Activated B cell treated with CpG ODN at 0.5 μM for 24 hours (primary cell): Measurements from ENCODE around the gene AKR1D1. TPM values are rescaled to one million over a fixed set of nuclear protein-coding genes. Genes with fewer than 3 reads are reported as not detected.

Source experiments
- ATAC-seq: fragments of 200-7000 bp; cut with Tn5 transposase; one replicate; pipeline ENCODE4 v1.10.0; 2021; ENCODE audit warnings: low read depth, mild to moderate bottlenecking, moderate library complexity
- CTCF ChIA-PET: fragments of 350-600 bp; sonication (Branson Sonifier 250); formaldehyde crosslinking; loops from one replicate; lab custom pipeline; 2021; ENCODE audit warnings: antibody characterized with exemption; lab: Charles Lee
- POLR2A ChIA-PET: fragments of 350-600 bp; sonication (Branson Sonifier 250); formaldehyde crosslinking; loops from one replicate; lab custom pipeline; 2021; ENCODE audit warnings: antibody characterized with exemption; lab: Charles Lee
- DNase-seq: peaks from one replicate; pipeline ENCODE4 v3.0.0; 2022
- H3K27ac Mint-ChIP-seq: one replicate; pipeline ENCODE4 v1.8.0; 2020; ENCODE audit warnings: mixed read lengths
- H3K27me3 Mint-ChIP-seq: one replicate; pipeline ENCODE4 v1.8.0; 2021; ENCODE audit warnings: mixed read lengths
- H3K36me3 Mint-ChIP-seq: one replicate; pipeline ENCODE4 v1.8.0; 2021; ENCODE audit warnings: low read depth, mixed read lengths
- H3K4me1 Mint-ChIP-seq: one replicate; pipeline ENCODE4 v1.8.0; 2021; ENCODE audit warnings: mixed read lengths
- H3K4me3 Mint-ChIP-seq: one replicate; pipeline ENCODE4 v1.8.0; 2020; ENCODE audit warnings: mild to moderate bottlenecking, mixed read lengths
- H3K9me3 Mint-ChIP-seq: one replicate; pipeline ENCODE4 v1.8.0; 2020; ENCODE audit warnings: mixed read lengths
- CTCF ChIP-seq: fragments of 200-600 bp; IDR thresholded peaks from one replicate; pipeline ENCODE4 v1.8.0; 2022; ENCODE audit warnings: antibody characterized with exemption, mild to moderate bottlenecking
- intact Hi-C: fragments of 100-400 bp; cut with micrococcal nuclease; formaldehyde crosslinking; loops from one replicate; pipeline ENCODE4 v1.15.1; 2024
- total RNA-seq: library from RNA; stranded (reverse); gene quantifications from 2 replicates; pipeline ENCODE4 v1.2.3, GENCODE V29; 2022

AKR1D1 gene
- total RNA-seq, 1 donor from 2014 or later = not detected

GRCh38 chr7:138097064-138097741 is 20.9 kb downstream of the AKR1D1 start:
- no peak for TF ChIP-seq CTCF

GRCh38 chr7:138099813-138100212 is 23.6 kb downstream of the AKR1D1 start:
- Mint-ChIP-seq H3K27ac (no peak overlapping the region), H3K4me3 (no peak overlapping the region), H3K4me1 (no peaks in the 10 kb centered on the region), H3K27me3 (no peaks in the 10 kb centered on the region), H3K9me3 (no peaks in the 10 kb centered on the region), H3K36me3 (no peaks in the 10 kb centered on the region)
- CTCF ChIA-PET = no interaction called here
- DNase-seq (no peak), ATAC-seq (no peak)
- intact Hi-C loops = no loop called here
- POLR2A ChIA-PET = no interaction called here
- TF ChIP-seq CTCF = no peak

More at GRCh38 chr7:138097064-138097741, 20.9 kb downstream of the AKR1D1 start:
- H3K36me3 Mint-ChIP-seq = no peaks in the 10 kb centered on the region
- ChIA-PET CTCF (no interaction called here), POLR2A (no interaction called here)
- H3K4me3 Mint-ChIP-seq = no peak overlapping the region
- no peak overlapping the region for H3K27ac Mint-ChIP-seq
- DNase-seq = no peak
- no peak for ATAC-seq
- H3K4me1 Mint-ChIP-seq = no peaks in the 10 kb centered on the region
- intact Hi-C loops = loop anchor here (1.0 kb wide), 1 partner anchor 641 kb away; no protein-coding TSS in a partner anchor
- no peaks in the 10 kb centered on the region for H3K27me3 Mint-ChIP-seq
- H3K9me3 Mint-ChIP-seq = no peaks in the 10 kb centered on the region

GRCh38 chr7:138105221-138105620 is 29.0 kb downstream of the AKR1D1 start:
- Mint-ChIP-seq H3K27me3 (peaks cover 3% of the 10 kb centered on the region), H3K27ac (no peak overlapping the region), H3K9me3 (no peaks in the 10 kb centered on the region), H3K4me1 (no peaks in the 10 kb centered on the region), H3K4me3 (no peak overlapping the region), H3K36me3 (no peaks in the 10 kb centered on the region)
- TF ChIP-seq CTCF = no peak
- ChIA-PET CTCF (no interaction called here), POLR2A (no interaction called here)
- intact Hi-C loops = no loop called here
- ATAC-seq (no peak), DNase-seq (no peak)

GRCh38 chr7:138115047-138115446 is 38.8 kb downstream of the AKR1D1 start:
- Mint-ChIP-seq H3K27me3 (no peaks in the 10 kb centered on the region), H3K36me3 (no peaks in the 10 kb centered on the region), H3K4me1 (peaks cover 2% of the 10 kb centered on the region), H3K27ac (no peak overlapping the region), H3K9me3 (no peaks in the 10 kb centered on the region), H3K4me3 (no peak overlapping the region)
- ChIA-PET CTCF (no interaction called here), POLR2A (no interaction called here)
- no peak for TF ChIP-seq CTCF
- intact Hi-C loops = no loop called here
- no peak for ATAC-seq
- DNase-seq = no peak

- DNase-seq (no peak), ATAC-seq (no peak)
- POLR2A ChIA-PET = no interaction called here
- Mint-ChIP-seq H3K27ac (no peak overlapping the region), H3K9me3 (no peaks in the 10 kb centered on the region), H3K4me1 (no peaks in the 10 kb centered on the region), H3K27me3 (no peaks in the 10 kb centered on the region), H3K4me3 (no peak overlapping the region), H3K36me3 (no peaks in the 10 kb centered on the region)
- no peak for TF ChIP-seq CTCF
- intact Hi-C loops = no loop called here
- CTCF ChIA-PET = no interaction called here
Observed at GRCh38 chr7:138116141-138116540, 39.9 kb downstream of the AKR1D1 start.
